ENCODE measurements around the gene TBR1.

Gene TBR1

DNA sequence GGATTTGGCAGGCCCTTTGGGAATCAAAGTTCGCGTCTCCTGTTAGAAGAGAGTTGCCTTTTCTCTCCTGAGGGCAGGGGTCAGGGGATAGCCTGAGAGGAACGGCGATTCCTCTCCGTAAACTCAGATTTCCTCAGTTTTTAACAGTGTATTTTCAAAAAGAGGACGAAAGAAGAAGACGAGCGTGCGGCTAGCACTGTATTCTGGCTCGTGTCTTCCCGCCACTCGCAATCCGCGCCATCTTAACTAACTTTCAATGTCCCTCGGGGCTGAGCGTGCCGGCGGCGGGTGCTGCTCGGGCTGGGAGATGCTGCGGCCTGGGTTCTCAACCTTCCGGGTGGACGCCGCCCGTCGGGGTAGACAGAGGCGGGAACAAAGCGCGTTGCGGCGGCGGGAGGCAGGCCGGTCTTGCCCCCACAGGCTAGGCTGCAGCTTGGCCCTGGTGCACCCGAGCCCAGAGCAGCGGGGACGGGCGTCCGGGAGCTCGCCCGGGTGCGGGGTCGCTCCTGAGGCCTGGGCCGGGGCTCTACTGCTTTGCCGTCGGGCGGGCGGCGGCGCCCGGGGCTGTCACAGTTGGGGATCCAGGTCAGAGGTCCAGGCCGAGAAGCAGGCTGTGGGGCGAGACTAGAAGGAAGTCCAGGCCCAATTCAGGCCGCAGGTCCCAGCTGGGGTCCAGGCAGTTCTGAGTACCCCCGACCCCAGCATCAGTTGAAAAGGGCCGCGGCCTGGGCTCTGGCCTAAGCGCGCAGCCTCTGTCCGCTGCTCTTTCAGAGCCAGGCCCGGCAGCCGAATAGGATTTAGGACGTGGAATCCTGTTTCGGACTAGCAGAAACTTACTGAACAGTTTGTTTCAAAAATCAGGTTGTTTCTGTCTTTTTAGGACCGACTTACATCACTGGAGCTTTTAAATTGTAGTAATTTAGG is 11.8 kb downstream of the TBR1 start:
- no peak for DNase-seq (ENCODE audit: low read depth)

GRCh38 chr2:161430386-161430785 is 14.3 kb downstream of the TBR1 start:
- DNase-seq (ENCODE audit: low read depth): no peak

- no peak for DNase-seq (ENCODE audit: low read depth)
Measured at GRCh38 chr2:161432107-161432506, 16.0 kb downstream of the TBR1 start.

DNA sequence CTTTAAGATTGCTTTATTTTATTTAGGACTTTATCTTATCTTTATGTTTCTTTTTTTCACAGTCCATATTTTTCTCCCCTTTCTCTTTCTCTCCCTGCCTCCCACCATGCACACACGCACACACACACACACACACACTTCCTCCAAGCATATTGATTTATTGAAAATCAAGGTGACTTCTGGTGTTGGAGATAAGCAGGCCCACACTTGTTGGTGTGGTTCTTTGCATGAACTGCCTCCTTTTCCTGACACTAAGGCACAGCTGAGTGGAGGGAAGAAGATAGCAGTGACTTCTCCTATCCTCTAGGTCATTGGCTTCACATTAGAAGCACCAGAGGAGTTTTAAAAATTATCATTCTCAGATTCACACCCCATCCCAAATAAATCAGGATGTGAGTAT is 18.0 kb downstream of the TBR1 start:
- DNase-seq (ENCODE audit: low read depth): no peak

DNA sequence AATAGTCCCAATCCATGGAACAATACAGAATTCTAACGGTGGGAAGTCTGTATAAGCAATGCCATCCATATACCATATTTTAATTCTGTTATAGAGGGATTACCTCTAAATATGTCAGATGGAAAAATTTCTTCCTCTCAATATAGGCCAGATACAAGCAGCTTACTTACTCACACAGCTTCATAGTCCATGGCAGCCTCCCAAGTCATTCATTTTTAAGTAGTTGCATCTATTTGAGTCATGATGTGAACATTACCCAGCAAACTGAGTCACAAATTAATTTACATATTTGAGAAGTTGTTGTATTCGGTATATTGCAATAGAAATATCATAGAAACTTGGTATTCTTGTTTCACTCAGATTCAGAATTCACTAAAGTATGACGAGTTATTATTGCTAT is 20.3 kb downstream of the TBR1 start:
- DNase-seq (ENCODE audit: low read depth): peak; percentile 90

- no peak for DNase-seq (ENCODE audit: low read depth)
Measured at GRCh38 chr2:161438598-161438997, 22.5 kb downstream of the TBR1 start.

DNA sequence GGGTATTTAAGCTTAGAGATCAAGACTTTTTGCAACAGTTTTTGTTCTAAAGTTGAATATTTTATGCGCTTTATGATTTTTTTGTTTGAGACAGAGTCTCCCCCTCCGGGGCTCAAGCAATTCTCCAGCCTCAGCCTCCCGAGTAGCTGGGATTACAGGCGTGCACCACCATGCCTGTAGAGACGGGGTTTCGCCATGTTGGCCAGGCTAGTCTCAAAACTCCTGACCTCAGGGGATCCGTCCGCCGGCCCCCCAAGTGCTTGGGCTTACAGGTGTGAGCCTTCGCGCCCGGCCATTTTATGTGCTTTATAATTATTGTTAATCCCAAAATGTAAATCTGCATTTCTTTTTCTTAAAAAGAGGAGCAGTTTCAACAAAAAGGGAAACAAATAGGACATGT is 29.0 kb downstream of the TBR1 start:
- DNase-seq (ENCODE audit: low read depth): no peak

GRCh38 chr2:161448431-161448830 is 32.3 kb downstream of the TBR1 start:
- no peak for DNase-seq (ENCODE audit: low read depth)

- no peak for DNase-seq (ENCODE audit: low read depth)
Measured at GRCh38 chr2:161471631-161472030, 55.5 kb downstream of the TBR1 start.

GRCh38 chr2:161474920-161475319 is 58.8 kb downstream of the TBR1 start:
- no peak for DNase-seq (ENCODE audit: low read depth)
